WTC11 (cell line): Measurements from ENCODE around the gene HSPA1B. TPM values are rescaled to one million over a fixed set of nuclear protein-coding genes. Genes with fewer than 3 reads are reported as not detected.
A peak's percentile ranks its signal among the peaks of the same experiment; 100 is the strongest.
"Not testable (repeated sequence)": the region's sequence is repeated elsewhere in the genome, so short reads cannot be mapped to it uniquely, and the experiment has no call there.

Source experiments
- ATAC-seq: fragments of 200-7000 bp; cut with Tn5 transposase; 2 replicates; pipeline ENCODE4 v1.10.0; 2021; ENCODE audit warnings: mild to moderate bottlenecking, moderate library complexity
- CTCF ChIA-PET: fragments of 300-600 bp; sonication (Branson Sonifier 250); formaldehyde crosslinking; loops from one replicate; lab custom pipeline; 2021; ENCODE audit warnings: antibody characterized with exemption; lab: Charles Lee
- POLR2A ChIA-PET: fragments of 350-600 bp; sonication (Branson Sonifier 250); formaldehyde crosslinking; loops from one replicate; lab custom pipeline; 2021; ENCODE audit warnings: antibody characterized with exemption; lab: Charles Lee
- DNase-seq: peaks from one replicate; pipeline ENCODE4 v3.0.0; 2021; ENCODE audit warnings: low spot score
- H3K27ac Mint-ChIP-seq: 2 replicates; pipeline ENCODE4 v1.8.0; 2021; ENCODE audit warnings: mixed read lengths
- H3K27me3 Mint-ChIP-seq: 2 replicates; pipeline ENCODE4 v1.8.0; 2021; ENCODE audit warnings: low read depth, mild to moderate bottlenecking, moderate library complexity, mixed read lengths
- H3K36me3 Mint-ChIP-seq: 2 replicates; pipeline ENCODE4 v1.8.0; 2021; ENCODE audit warnings: mixed read lengths
- H3K4me1 Mint-ChIP-seq: 2 replicates; pipeline ENCODE4 v1.8.0; 2022; ENCODE audit warnings: mixed read lengths
- H3K4me3 Mint-ChIP-seq: 2 replicates; pipeline ENCODE4 v1.8.0; 2021; ENCODE audit warnings: mild to moderate bottlenecking, moderate library complexity, mixed read lengths
- H3K9me3 Mint-ChIP-seq: 2 replicates; pipeline ENCODE4 v1.8.0; 2021; ENCODE audit warnings: mixed read lengths
- ARID4B ChIP-seq: sonication (generic); formaldehyde crosslinking; IDR thresholded peaks from 2 replicates; pipeline ENCODE4 v1.8.0; 2023; ENCODE audit warnings: missing genetic modification reagents, mild to moderate bottlenecking, borderline replicate concordance
- CDX4 ChIP-seq: fragments of 250-450 bp; sonication (Bioruptor Pico); IDR thresholded peaks from 2 replicates; pipeline ENCODE4 v1.9.0; 2021; ENCODE audit warnings: moderate library complexity, mild to moderate bottlenecking, inconsistent platforms, borderline replicate concordance
- FOXK1 ChIP-seq: sonication (generic); formaldehyde crosslinking; IDR thresholded peaks from 2 replicates; pipeline ENCODE4 v1.8.0; 2022; ENCODE audit warnings: mild to moderate bottlenecking, moderate library complexity, missing genetic modification reagents
- FOXP1 ChIP-seq: sonication (generic); formaldehyde crosslinking; IDR thresholded peaks from 2 replicates; pipeline ENCODE4 v1.8.0; 2022; ENCODE audit warnings: missing genetic modification reagents, mild to moderate bottlenecking, moderate library complexity, borderline replicate concordance
- GABPB1 ChIP-seq: sonication (generic); formaldehyde crosslinking; IDR thresholded peaks from 2 replicates; pipeline ENCODE4 v1.8.1; 2023; ENCODE audit warnings: mild to moderate bottlenecking, missing genetic modification reagents
- GTF2I ChIP-seq: fragments of 250-450 bp; sonication (Bioruptor Pico); conservative IDR thresholded peaks from 2 replicates; pipeline ENCODE4 v1.4.0; 2021; ENCODE audit warnings: mild to moderate bottlenecking
- KAT7 ChIP-seq: sonication (generic); formaldehyde crosslinking; IDR thresholded peaks from 2 replicates; pipeline ENCODE4 v1.8.1; 2023; ENCODE audit warnings: missing genetic modification reagents, mild to moderate bottlenecking, borderline replicate concordance
- NFE2L1 ChIP-seq: sonication (generic); formaldehyde crosslinking; IDR thresholded peaks from 2 replicates; pipeline ENCODE4 v1.8.1; 2023; ENCODE audit warnings: missing genetic modification reagents
- STAT6 ChIP-seq: sonication (generic); formaldehyde crosslinking; conservative IDR thresholded peaks from 2 replicates; pipeline ENCODE4 v1.8.1; 2023; ENCODE audit warnings: mild to moderate bottlenecking, low read depth, missing genetic modification reagents, moderate library complexity
- TEAD4 ChIP-seq: sonication (generic); formaldehyde crosslinking; IDR thresholded peaks from 2 replicates; pipeline ENCODE4 v1.8.0; 2022; ENCODE audit warnings: mild to moderate bottlenecking, missing genetic modification reagents
- USF1 ChIP-seq: sonication (generic); formaldehyde crosslinking; IDR thresholded peaks from 2 replicates; pipeline ENCODE4 v1.8.0; 2022; ENCODE audit warnings: mild to moderate bottlenecking, missing genetic modification reagents
- ZNF121 ChIP-seq: sonication (generic); formaldehyde crosslinking; IDR thresholded peaks from 2 replicates; pipeline ENCODE4 v1.8.0; 2023; ENCODE audit warnings: missing genetic modification reagents
- ZNF138 ChIP-seq: sonication (generic); formaldehyde crosslinking; conservative IDR thresholded peaks from 2 replicates; pipeline ENCODE4 v1.8.1; 2022; ENCODE audit warnings: mild to moderate bottlenecking, moderate library complexity, missing genetic modification reagents
- total RNA-seq: library from RNA; stranded (reverse); gene quantifications from 3 replicates; pipeline ENCODE4 v1.2.3, GENCODE V29; 2021

The HSPA1B gene
- total RNA-seq, 1 experiment from 2014 or later: 75.3 TPM

GRCh38 chr6:31820399-31820798 lies 7.1 kb upstream of the HSPA1B start:
- H3K27me3 Mint-ChIP-seq, H3K27ac Mint-ChIP-seq, CTCF ChIA-PET, H3K4me3 Mint-ChIP-seq, DNase-seq, H3K36me3 Mint-ChIP-seq, ATAC-seq, H3K9me3 Mint-ChIP-seq: not testable (repeated sequence)
- POLR2A ChIA-PET: interaction anchor here (1.1 kb wide), 1 partner anchor 139 kb away, joined by 4 read pairs; no protein-coding TSS in a partner anchor
- peaks cover 54% of the 10 kb centered on the region for H3K4me1 Mint-ChIP-seq

GRCh38 chr6:31821301-31822035 lies 6.1 kb upstream of the HSPA1B start:
- Mint-ChIP-seq H3K9me3 (no peaks in the 10 kb centered on the region; the same call in 1 of the 2 replicates), H3K4me1 (peaks cover 65% of the 10 kb centered on the region), H3K27ac (peak overlapping the region; percentile 98), H3K36me3 (peaks cover 4% of the 10 kb centered on the region; the same call in 1 of the 2 replicates), H3K4me3 (peak overlapping the region; percentile 91), H3K27me3 (no peaks in the 10 kb centered on the region; the same call in 1 of the 2 replicates)
- peak; percentile 58 for ATAC-seq
- peak; percentile 71 for DNase-seq
- TF ChIP-seq FOXP1 (CRISPR knock-in tag) (peak; percentile 49; the same call in 1 of the 2 replicates), NFE2L1 (no peak), TEAD4 (CRISPR knock-in tag) (no peak), KAT7 (CRISPR knock-in tag) (peak; percentile 74; the same call in 1 of the 2 replicates), STAT6 (no peak), GTF2I (CRISPR knock-in tag) (peak; percentile 93), ZNF121 (peak; percentile 96)
- CTCF ChIA-PET: interaction anchor here (0.7 to 2.1 kb wide), 5 partner anchors 15 to 142 kb away, joined by 3 to 9 read pairs (median 4); partner anchors contain the start of genes DDAH2 and LSM2
- POLR2A ChIA-PET: interaction anchor here (0.6 to 1.3 kb wide), 3 partner anchors 13 to 30 kb away, joined by 4 to 10 read pairs (median 5); partner anchors contain the start of gene LSM2

- ChIA-PET CTCF (interaction anchor here (0.6 to 2.1 kb wide), 5 partner anchors 15 to 130 kb away, joined by 3 to 9 read pairs (median 4); partner anchors contain the start of genes DDAH2 and LSM2), POLR2A (interaction anchor here (1.0 to 1.3 kb wide), 2 partner anchors 12 to 15 kb away, joined by 4 to 10 read pairs; partner anchors contain the start of gene LSM2)
- peak; percentile 23; the same call in 1 of the 2 replicates for TF ChIP-seq USF1 (CRISPR knock-in tag)
- TF ChIP-seq GABPB1: 0 out of 2 replicates have a peak, but pooled peaks have one; percentile 10
- TF ChIP-seq FOXK1: no peak
- TF ChIP-seq ARID4B (CRISPR knock-in tag): no peak
- TF ChIP-seq NFE2L1: peak; percentile 95
- no peak for TF ChIP-seq CDX4 (CRISPR knock-in tag)
- TF ChIP-seq ZNF138 (CRISPR knock-in tag): no peak
- Mint-ChIP-seq H3K27ac (peak overlapping the region; percentile 98), H3K4me3 (peak overlapping the region; percentile 91), H3K9me3 (no peaks in the 10 kb centered on the region; the same call in 1 of the 2 replicates), H3K27me3 (no peaks in the 10 kb centered on the region; the same call in 1 of the 2 replicates), H3K4me1 (peaks cover 71% of the 10 kb centered on the region), H3K36me3 (peaks cover 4% of the 10 kb centered on the region; the same call in 1 of the 2 replicates)
- ATAC-seq (peak; percentile 7), DNase-seq (peak; percentile 58)
These were observed 5.3 kb upstream of the HSPA1B start for GRCh38 chr6:31822036-31822821.

- Mint-ChIP-seq H3K4me3 (peak overlapping the region; percentile 39), H3K4me1 (peaks cover 57% of the 10 kb centered on the region), H3K27ac (peak overlapping the region; percentile 88)
- DNase-seq, POLR2A ChIA-PET, ATAC-seq, H3K27me3 Mint-ChIP-seq, H3K9me3 Mint-ChIP-seq, H3K36me3 Mint-ChIP-seq: not testable (repeated sequence)
- CTCF ChIA-PET: interaction anchor here (1.2 to 1.4 kb wide), 3 partner anchors 28 to 57 kb away, joined by 4 to 6 read pairs (median 5); partner anchors contain the start of gene VARS1
These were observed 3.8 kb upstream of the HSPA1B start for GRCh38 chr6:31823592-31824196.
